ENCODE data around the gene LGALS3.

- TF ChIP-seq CTCF (IDR thresholded peaks at IDR 0.05) (no peak), POLR2A (IDR thresholded peaks at IDR 0.05) (no peak)
Measured at GRCh38 chr14:55142466-55142865, 13.4 kb downstream of the LGALS3 start.
